ENCODE data around the gene PROKR1. TPM values are rescaled to one million over a fixed set of nuclear protein-coding genes. Genes with fewer than 3 reads are reported as not detected.

Gene PROKR1
- total RNA-seq, 1 experiment from 2014 or later = not detected

DNA sequence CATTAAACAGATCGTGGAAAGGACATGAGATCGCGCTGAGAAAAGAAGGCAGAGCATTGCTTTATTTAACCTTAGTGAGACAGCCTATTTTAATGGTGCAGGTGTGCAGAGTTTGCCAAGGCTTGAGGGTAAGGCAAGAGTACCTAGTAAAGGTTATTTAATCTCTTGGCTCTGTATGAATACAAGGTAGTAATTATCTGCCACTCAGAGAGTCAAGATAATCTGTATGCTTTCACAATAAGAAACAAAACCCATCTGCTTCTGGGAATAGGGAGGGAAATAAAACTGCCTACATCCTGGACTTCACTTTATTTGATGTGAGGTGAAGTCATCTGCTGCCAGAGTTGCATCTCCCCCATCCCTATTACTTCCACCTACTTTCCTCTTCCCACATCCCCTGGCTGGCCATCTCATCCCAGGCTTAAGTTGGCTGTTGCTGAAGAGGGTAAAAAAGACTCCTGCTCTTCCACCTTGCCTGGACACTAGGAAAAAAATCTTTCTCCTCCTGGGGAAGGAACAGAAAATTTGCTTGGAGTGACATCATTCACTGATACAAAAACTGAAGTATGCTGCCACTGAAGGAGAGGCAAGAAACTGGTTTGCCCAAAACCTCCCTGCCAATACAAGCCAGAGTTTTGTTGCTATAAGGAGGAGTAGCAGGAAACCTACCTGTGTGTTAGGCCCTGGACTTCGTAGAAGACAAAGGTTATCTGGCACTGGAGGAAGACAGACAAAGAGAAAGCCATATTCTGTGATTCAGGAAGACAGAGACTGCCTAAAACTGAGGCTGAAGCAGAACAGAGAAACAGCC is 55.4 kb downstream of the PROKR1 start:
- no peak for DNase-seq (ENCODE audit: low read depth)

DNA sequence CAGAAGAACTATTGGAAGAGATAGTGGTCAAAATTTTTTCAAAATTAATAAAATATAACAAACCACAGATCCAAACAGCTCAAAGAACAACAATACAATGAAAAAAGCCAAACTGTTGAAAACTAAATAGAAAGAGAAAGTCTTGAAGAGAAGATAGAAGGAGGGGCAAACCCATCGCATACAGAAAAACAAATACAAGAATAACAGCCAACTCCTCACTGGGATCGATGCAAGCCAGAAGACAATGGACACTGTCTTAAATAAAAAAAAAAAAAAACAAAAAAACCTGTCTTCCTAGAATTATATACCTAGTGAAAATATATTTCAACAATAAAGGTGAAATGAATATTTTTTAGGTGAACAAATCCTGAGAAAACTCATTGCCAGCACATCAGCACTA is 57.2 kb downstream of the PROKR1 start:
- no peak for DNase-seq (ENCODE audit: low read depth)

DNA sequence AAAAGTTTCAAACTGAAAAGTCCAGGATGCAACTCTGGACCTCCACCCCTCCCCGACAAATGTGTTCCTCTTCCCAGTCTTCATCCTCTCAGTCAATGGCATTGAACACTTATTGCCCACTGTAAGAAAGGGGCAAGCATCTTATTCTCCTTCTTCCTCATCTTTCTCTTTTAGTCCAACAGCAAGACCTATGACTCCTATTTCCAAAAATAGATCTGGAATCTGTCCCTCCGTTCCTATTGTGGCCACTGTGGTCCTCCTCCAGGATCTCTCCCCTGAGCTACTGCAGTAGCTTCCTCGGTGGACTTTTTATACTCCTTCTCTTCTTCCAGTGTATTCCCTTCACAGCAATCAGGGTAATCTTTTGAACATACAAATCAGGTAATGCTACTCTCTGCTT is 63.3 kb downstream of the PROKR1 start:
- DNase-seq (ENCODE audit: low read depth) = no peak

Other genes starting within 250 kb of the PROKR1 start
- gene FBXO48, start 176.3 kb upstream of the PROKR1 start, total RNA-seq (2014; rRNA removed; shearing (Covaris generic)) = 0.98 and 1.4 TPM in 2 replicates
- 4.4 and 5.9 TPM in 2 replicates for gene APLF, start 176.0 kb upstream of the PROKR1 start, total RNA-seq (2014; rRNA removed; shearing (Covaris generic))
- 0.12 TPM in 1 of 2 replicates, not detected in the other for gene ARHGAP25, start 91.2 kb downstream of the PROKR1 start, total RNA-seq (2014; rRNA removed; shearing (Covaris generic))
- not detected in 2 replicates for gene BMP10, start 227.8 kb downstream of the PROKR1 start, total RNA-seq (2014; rRNA removed; shearing (Covaris generic))

Data from RPMI7951 (cell line).